Lung (tissue), 12 donors: ENCODE results near the gene MRPL2. TPM values are rescaled to one million over a fixed set of nuclear protein-coding genes. Genes with fewer than 3 reads are reported as not detected.

Source experiments
- ATAC-seq: fragments of 200-7000 bp; cut with Tn5 transposase; one replicate; pipeline ENCODE4 v1.9.1; 2020; ENCODE audit warnings: moderate number of reproducible peaks; ENCODE audit not compliant: insufficient read depth, low FRiP score
- DNase-seq, 3 donors: peaks; one replicate each; pipeline ENCODE4 v3.0.0-alpha.2; 2013 to 2017
- H3K27ac ChIP-seq, 2 donors: one replicate each; pipeline ENCODE4 v1.5.1; 2013; ENCODE audit warnings: mild to moderate bottlenecking in 2 of 2, moderate library complexity in 2 of 2, control low read depth in 1 of 2, inconsistent platforms in 1 of 2, low read depth in 1 of 2, low read length in 1 of 2
- H3K27me3 ChIP-seq, 3 donors: one replicate each; pipeline ENCODE4 v1.5.1; 2013; ENCODE audit warnings: low read length in 2 of 3; ENCODE audit not compliant: control insufficient read depth in 3 of 3, insufficient read depth in 3 of 3
- H3K36me3 ChIP-seq, 4 donors: one replicate each; pipeline ENCODE4 v1.5.1; 2013; ENCODE audit warnings: low read length in 4 of 4, mild to moderate bottlenecking in 1 of 4, moderate library complexity in 1 of 4; ENCODE audit not compliant: control insufficient read depth in 4 of 4, insufficient read depth in 4 of 4
- H3K4me1 ChIP-seq, 5 donors: one replicate each; pipeline ENCODE4 v1.5.1; 2013; ENCODE audit warnings: low read length in 5 of 5, mild to moderate bottlenecking in 2 of 5, moderate library complexity in 1 of 5; ENCODE audit not compliant: control insufficient read depth in 5 of 5, insufficient read depth in 5 of 5
- H3K4me3 ChIP-seq: one replicate; pipeline ENCODE4 v1.5.1; 2013; ENCODE audit warnings: mild to moderate bottlenecking, control low read depth, moderate library complexity
- H3K9ac ChIP-seq, 2 donors: one replicate each; pipeline ENCODE4 v1.5.1; 2013; ENCODE audit warnings: low read length in 2 of 2, control low read depth in 1 of 2; ENCODE audit not compliant: insufficient read depth in 1 of 2
- H3K9me3 ChIP-seq, 4 donors: one replicate each; pipeline ENCODE4 v1.5.1; 2013; ENCODE audit warnings: low read length in 3 of 4, mild to moderate bottlenecking in 1 of 4, moderate library complexity in 1 of 4; ENCODE audit not compliant: control insufficient read depth in 4 of 4, insufficient read depth in 3 of 4
- CTCF ChIP-seq: IDR thresholded peaks from 2 replicates; pipeline ENCODE4 v1.5.1; 2012; ENCODE audit warnings: mild to moderate bottlenecking; ENCODE audit errors: control extremely low read depth, extremely low read depth
- WGBS, 2 donors: extraction: QIAGEN DNeasy Blood & Tissue Kit; methylation state at CpG; one replicate each; pipeline ENCODE4 v1.1.7; 2013; 5-methylcytosine and 5-hydroxymethylcytosine counted together
- polyA plus RNA-seq, 2 donors: library from polyadenylated mRNA; stranded (reverse); fragments of 200-250 nt; gene quantifications; one replicate each; pipeline ENCODE4 v1.2.1, GENCODE V29; 2013
- total RNA-seq, 2 donors: library from RNA; depleted of rRNA in 1 of 2; stranded (reverse); fragments of >200 nt in 1 of 2; gene quantifications; one replicate each; pipeline ENCODE4 v1.2.1, GENCODE V29; 2014 to 2021
- donor health status: control.
- donor health status: control.
- donor health status: Bipolar disorder and iron deficiency.
- donor health status: healthy.
- donor health status: DM: yes; HTN: yes; CAD: no.

Gene MRPL2
- total and polyA plus RNA-seq, 4 donors: 11.5 to 84.0 (median 46.1) TPM

GRCh38 chr6:43097098-43097489, 37.9 kb upstream of the MRPL2 start:
- peaks cover 0 to 55% (median 27%) of the 10 kb centered on the region in 5 donors for H3K4me1 ChIP-seq
- ATAC-seq: no peak
- no peak for DNase-seq
- no peaks in the 10 kb centered on the region for H3K9me3 ChIP-seq
- no peak overlapping the region for H3K4me3 ChIP-seq
- no peaks in the 10 kb centered on the region for H3K27me3 ChIP-seq
- no peak overlapping the region for H3K9ac ChIP-seq
- no peak for TF ChIP-seq CTCF
- peaks cover 0 to 2% (median 0%) of the 10 kb centered on the region in 4 donors for H3K36me3 ChIP-seq
- WGBS, 2 donors: 24 to 53% methylated on average over 5 of the region's 5 CpGs
- peak overlapping the region in 1 of 2 donors; percentile 91 for H3K27ac ChIP-seq

- Histone ChIP-seq H3K36me3 (peaks cover 0 to 2% (median 0%) of the 10 kb centered on the region in 4 donors), H3K27ac (peak overlapping the region in 1 of 2 donors; percentile 91), H3K4me1 (peaks cover 0 to 53% (median 27%) of the 10 kb centered on the region in 5 donors), H3K4me3 (no peak overlapping the region), H3K9ac (no peak overlapping the region), H3K9me3 (no peaks in the 10 kb centered on the region), H3K27me3 (no peaks in the 10 kb centered on the region)
- ATAC-seq: peak; percentile 68
- peak; percentile 80 to 91 (median 88) for DNase-seq
- TF ChIP-seq CTCF: no peak
- WGBS, 2 donors: 42 to 67% methylated on average over 8 of the region's 8 CpGs
Measured at GRCh38 chr6:43096451-43097097, 37.3 kb upstream of the MRPL2 start.

- no peak for ATAC-seq
- 46 to 60% methylated on average over 7 of the region's 7 CpGs for WGBS, 2 donors
- H3K4me3 ChIP-seq: no peak overlapping the region
- H3K9me3 ChIP-seq: no peaks in the 10 kb centered on the region
- peak overlapping the region in 1 of 2 donors; percentile 84 for H3K27ac ChIP-seq
- no peak for TF ChIP-seq CTCF
- peak overlapping the region in 1 of 2 donors; percentile 47 for H3K9ac ChIP-seq
- H3K4me1 ChIP-seq: peaks cover 0 to 59% (median 32%) of the 10 kb centered on the region in 5 donors
- DNase-seq: no peak
- H3K27me3 ChIP-seq: no peaks in the 10 kb centered on the region
- peaks cover 0 to 2% (median 0%) of the 10 kb centered on the region in 4 donors for H3K36me3 ChIP-seq
Measured at GRCh38 chr6:43095939-43096338, 36.7 kb upstream of the MRPL2 start.
